MCF 10A (cell line): ENCODE measurements around the gene CYTL1. TPM values are rescaled to one million over a fixed set of nuclear protein-coding genes. Genes with fewer than 3 reads are reported as not detected.

ENCODE experiments used
- BruUV-seq: library from RNA; stranded (reverse); fragments of 400-500 nt; replicated peaks from 2 replicates; lab custom pipeline; 2021; lab: Mats Ljungman, UMichigan
- CTCF ChIA-PET: fragments of 300-600 bp; sonication (Branson Sonifier 250); formaldehyde crosslinking; extraction: SDS; loops from one replicate; lab custom pipeline; 2021; ENCODE audit warnings: antibody characterized with exemption, inconsistent platforms; lab: Yijun Ruan, JAX
- POLR2A ChIA-PET: fragments of 300-600, 350-650 bp; sonication (Branson Sonifier 250); formaldehyde crosslinking; extraction: SDS; loops from one replicate; lab custom pipeline; 2020; ENCODE audit warnings: antibody characterized with exemption, inconsistent platforms; lab: Yijun Ruan, JAX
- DNase-seq: peaks from one replicate; pipeline ENCODE4 v3.0.0-alpha.2; 2018; ENCODE audit not compliant: unreplicated experiment
- H3K27ac Mint-ChIP-seq: one replicate; pipeline ENCODE4 v1.8.0; 2022; ENCODE audit warnings: mild to moderate bottlenecking, low read depth, mixed read lengths; ENCODE audit not compliant: unreplicated experiment
- H3K27me3 Mint-ChIP-seq: one replicate; pipeline ENCODE4 v1.8.0; 2022; ENCODE audit warnings: mixed read lengths; ENCODE audit not compliant: insufficient read depth, unreplicated experiment
- H3K36me3 Mint-ChIP-seq: one replicate; pipeline ENCODE4 v1.8.0; 2022; ENCODE audit warnings: mild to moderate bottlenecking, moderate library complexity, mixed read lengths; ENCODE audit not compliant: insufficient read depth, unreplicated experiment
- H3K4me1 Mint-ChIP-seq: one replicate; pipeline ENCODE4 v1.8.0; 2022; ENCODE audit warnings: mixed read lengths; ENCODE audit not compliant: insufficient read depth, unreplicated experiment
- H3K4me3 Mint-ChIP-seq: one replicate; pipeline ENCODE4 v1.8.0; 2022; ENCODE audit warnings: mild to moderate bottlenecking, moderate library complexity, mixed read lengths; ENCODE audit not compliant: unreplicated experiment
- H3K9me3 Mint-ChIP-seq: one replicate; pipeline ENCODE4 v1.8.0; 2022; ENCODE audit warnings: mixed read lengths; ENCODE audit not compliant: unreplicated experiment
- CTCF ChIP-seq: fragments of 200-600 bp; IDR thresholded peaks from one replicate; pipeline ENCODE4 v1.8.0; 2022; ENCODE audit warnings: antibody characterized with exemption, mild to moderate bottlenecking; ENCODE audit not compliant: unreplicated experiment
- intact Hi-C: fragments of 100-400 bp; cut with micrococcal nuclease; formaldehyde crosslinking; loops from 2 replicates; pipeline ENCODE4 v1.14.1; 2022
- total RNA-seq: library from RNA; stranded (reverse); gene quantifications from 2 replicates; pipeline ENCODE4 v1.2.3, GENCODE V29; 2022

CYTL1 gene
- total RNA-seq, 1 experiment from 2014 or later, result not detected

- H3K9me3 Mint-ChIP-seq, result no peaks in the 10 kb centered on the region
- POLR2A ChIA-PET, result no interaction called here
- no peak overlapping the region for H3K27ac Mint-ChIP-seq
- no peak for DNase-seq
- BruUV-seq, result no TSS peak
- H3K4me1 Mint-ChIP-seq, result peaks cover 5% of the 10 kb centered on the region
- H3K36me3 Mint-ChIP-seq, result no peaks in the 10 kb centered on the region
- H3K27me3 Mint-ChIP-seq, result peaks cover 14% of the 10 kb centered on the region
- CTCF ChIA-PET, result interaction anchor here (0.6 to 0.9 kb wide), 2 partner anchors 86 to 231 kb away, joined by 3 read pairs; no protein-coding TSS in a partner anchor
- H3K4me3 Mint-ChIP-seq, result no peak overlapping the region
- no peak for TF ChIP-seq CTCF
- intact Hi-C loops, result no loop called here
These were observed 11.7 kb upstream of the CYTL1 start for GRCh38 chr4:5030927-5031326.

DNA sequence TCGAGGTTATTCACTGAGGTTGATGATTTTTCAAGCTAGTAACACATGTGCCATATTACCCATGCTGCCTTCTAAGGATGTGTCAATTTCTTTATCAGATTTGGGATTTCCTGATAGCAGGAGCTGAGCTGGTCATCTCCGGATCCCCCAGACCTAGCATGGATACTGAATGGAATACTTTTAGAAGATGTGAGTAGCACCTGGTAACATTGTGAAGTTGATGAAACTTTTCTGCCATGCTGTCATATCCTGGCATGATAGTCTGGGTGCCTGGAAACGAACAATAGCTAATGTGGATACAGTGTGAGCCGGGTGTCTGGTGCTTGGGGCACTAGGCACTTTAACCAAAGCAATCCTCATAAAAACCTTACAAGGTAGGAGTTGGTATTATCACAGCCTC lies 11.0 kb upstream of the CYTL1 start:
- intact Hi-C loops, result no loop called here
- ChIA-PET POLR2A (no interaction called here), CTCF (interaction anchor here (0.6 to 0.9 kb wide), 2 partner anchors 87 to 230 kb away, joined by 3 read pairs; no protein-coding TSS in a partner anchor)
- Mint-ChIP-seq H3K27me3 (peaks cover 14% of the 10 kb centered on the region), H3K36me3 (no peaks in the 10 kb centered on the region), H3K9me3 (no peaks in the 10 kb centered on the region), H3K4me3 (no peak overlapping the region), H3K4me1 (peaks cover 3% of the 10 kb centered on the region), H3K27ac (no peak overlapping the region)
- BruUV-seq, result no TSS peak
- no peak for DNase-seq
- no peak for TF ChIP-seq CTCF

DNA sequence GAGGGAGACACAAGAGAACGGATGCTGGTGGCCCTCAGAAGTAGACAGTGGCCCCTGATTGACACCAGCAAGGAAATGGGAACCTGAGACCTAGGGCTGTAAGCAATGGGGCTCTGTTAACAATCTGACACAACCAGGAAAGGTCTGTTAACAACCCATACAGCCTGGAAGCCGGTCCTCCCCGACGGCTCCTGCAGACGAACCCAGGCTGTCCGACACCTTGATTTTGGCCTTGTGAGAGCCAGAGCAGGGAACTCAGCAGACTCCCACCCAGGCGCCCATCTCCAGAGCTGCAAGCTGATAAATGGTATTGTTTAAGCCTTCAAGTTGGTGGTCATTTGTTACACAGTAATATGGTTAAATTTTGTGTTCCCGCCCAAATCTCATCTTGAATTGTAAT lies 10.2 kb upstream of the CYTL1 start:
- no TSS peak for BruUV-seq
- peaks cover 14% of the 10 kb centered on the region for H3K27me3 Mint-ChIP-seq
- no peak overlapping the region for H3K4me3 Mint-ChIP-seq
- H3K27ac Mint-ChIP-seq, result no peak overlapping the region
- ChIA-PET POLR2A (no interaction called here), CTCF (no interaction called here)
- no peak for TF ChIP-seq CTCF
- H3K4me1 Mint-ChIP-seq, result no peaks in the 10 kb centered on the region
- no peaks in the 10 kb centered on the region for H3K9me3 Mint-ChIP-seq
- intact Hi-C loops, result no loop called here
- H3K36me3 Mint-ChIP-seq, result no peaks in the 10 kb centered on the region
- DNase-seq, result no peak

DNA sequence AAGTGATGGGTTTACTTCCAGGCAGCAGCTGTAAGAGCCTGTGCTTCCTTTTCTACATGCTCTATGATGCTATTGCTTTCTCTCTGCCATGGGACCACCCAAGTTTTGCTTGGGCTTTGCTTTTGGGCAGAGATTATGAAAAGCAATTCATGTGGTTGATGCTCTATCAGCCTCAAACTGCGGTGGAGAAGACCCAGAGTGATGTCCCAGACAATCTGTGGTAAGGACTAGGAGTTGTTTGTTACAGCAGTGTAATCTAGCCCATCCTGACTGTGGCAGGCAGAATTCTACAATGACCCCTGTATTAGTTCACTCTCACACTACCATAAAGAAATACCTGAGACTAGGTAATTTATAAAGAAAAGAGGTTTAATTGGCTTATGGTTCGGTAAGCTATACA lies 9.2 kb upstream of the CYTL1 start:
- POLR2A ChIA-PET, result no interaction called here
- CTCF ChIA-PET, result no interaction called here
- no peak for DNase-seq
- no TSS peak for BruUV-seq
- Mint-ChIP-seq H3K9me3 (no peaks in the 10 kb centered on the region), H3K4me1 (no peaks in the 10 kb centered on the region), H3K4me3 (no peak overlapping the region), H3K27ac (no peak overlapping the region), H3K36me3 (no peaks in the 10 kb centered on the region), H3K27me3 (peaks cover 14% of the 10 kb centered on the region)
- intact Hi-C loops, result no loop called here
- no peak for TF ChIP-seq CTCF
